ENCODE data around the gene RHOT2. TPM values are rescaled to one million over a fixed set of nuclear protein-coding genes. Genes with fewer than 3 reads are reported as not detected.

Gene RHOT2
- total and polyA plus RNA-seq, 12 donors, result 34.7 to 462 (median 89.2) TPM

DNA sequence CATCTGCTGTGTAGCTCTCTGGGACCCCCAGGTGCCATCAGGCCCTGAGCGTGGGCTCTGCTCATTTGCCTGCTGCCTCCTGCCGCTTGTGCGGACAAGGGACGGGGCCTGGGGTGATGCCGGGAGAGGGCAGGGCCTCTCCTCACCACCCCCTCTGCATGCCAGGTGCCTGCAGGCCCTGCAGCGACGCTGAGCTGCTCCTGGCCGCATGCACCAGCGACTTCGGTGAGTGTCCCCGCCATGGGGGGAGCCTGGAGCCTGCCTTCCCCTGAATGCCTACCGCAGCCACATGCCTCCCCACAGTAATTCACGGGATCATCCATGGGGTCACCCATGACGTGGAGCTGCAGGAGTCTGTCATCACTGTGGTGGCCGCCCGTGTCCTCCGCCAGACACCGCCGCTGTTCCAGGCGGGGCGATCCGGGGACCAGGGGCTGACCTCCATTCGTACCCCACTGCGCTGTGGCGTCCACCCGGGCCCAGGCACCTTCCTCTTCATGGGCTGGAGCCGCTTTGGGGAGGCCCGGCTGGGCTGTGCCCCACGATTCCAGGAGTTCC is 48.9 kb downstream of the RHOT2 start:
- Histone ChIP-seq H3K36me3 (replicated peaks in 1 of 2) (no peaks in the 10 kb centered on the region), H3K4me1 (replicated peaks in 1 of 2) (peaks cover 28 to 38% of the 10 kb centered on the region in 2 donors), H3K27me3 (no peaks in the 10 kb centered on the region), H3K27ac (peak overlapping the region in 1 of 5 donors; percentile 56), H3K4me3 (no peak overlapping the region), H3K9me3 (replicated peaks in 1 of 3) (no peaks in the 10 kb centered on the region)
- no peak for DNase-seq
- no peak for TF ChIP-seq POLR2A (IDR thresholded peaks at IDR 0.05)
- TF ChIP-seq, protein P1, sequence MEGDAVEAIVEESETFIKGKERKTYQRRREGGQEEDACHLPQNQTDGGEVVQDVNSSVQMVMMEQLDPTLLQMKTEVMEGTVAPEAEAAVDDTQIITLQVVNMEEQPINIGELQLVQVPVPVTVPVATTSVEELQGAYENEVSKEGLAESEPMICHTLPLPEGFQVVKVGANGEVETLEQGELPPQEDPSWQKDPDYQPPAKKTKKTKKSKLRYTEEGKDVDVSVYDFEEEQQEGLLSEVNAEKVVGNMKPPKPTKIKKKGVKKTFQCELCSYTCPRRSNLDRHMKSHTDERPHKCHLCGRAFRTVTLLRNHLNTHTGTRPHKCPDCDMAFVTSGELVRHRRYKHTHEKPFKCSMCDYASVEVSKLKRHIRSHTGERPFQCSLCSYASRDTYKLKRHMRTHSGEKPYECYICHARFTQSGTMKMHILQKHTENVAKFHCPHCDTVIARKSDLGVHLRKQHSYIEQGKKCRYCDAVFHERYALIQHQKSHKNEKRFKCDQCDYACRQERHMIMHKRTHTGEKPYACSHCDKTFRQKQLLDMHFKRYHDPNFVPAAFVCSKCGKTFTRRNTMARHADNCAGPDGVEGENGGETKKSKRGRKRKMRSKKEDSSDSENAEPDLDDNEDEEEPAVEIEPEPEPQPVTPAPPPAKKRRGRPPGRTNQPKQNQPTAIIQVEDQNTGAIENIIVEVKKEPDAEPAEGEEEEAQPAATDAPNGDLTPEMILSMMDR (IDR thresholded peaks at IDR 0.05), result no peak
- 76 to 93% (median 86%) methylated on average over 9 to 29 of the region's 29 CpGs for WGBS, 4 donors
- intact Hi-C loops (cut with DNase I), result loop anchor here in 1 of 2 donors (10.0 kb wide), 1 partner anchor 338 kb away; no protein-coding TSS in a partner anchor

DNA sequence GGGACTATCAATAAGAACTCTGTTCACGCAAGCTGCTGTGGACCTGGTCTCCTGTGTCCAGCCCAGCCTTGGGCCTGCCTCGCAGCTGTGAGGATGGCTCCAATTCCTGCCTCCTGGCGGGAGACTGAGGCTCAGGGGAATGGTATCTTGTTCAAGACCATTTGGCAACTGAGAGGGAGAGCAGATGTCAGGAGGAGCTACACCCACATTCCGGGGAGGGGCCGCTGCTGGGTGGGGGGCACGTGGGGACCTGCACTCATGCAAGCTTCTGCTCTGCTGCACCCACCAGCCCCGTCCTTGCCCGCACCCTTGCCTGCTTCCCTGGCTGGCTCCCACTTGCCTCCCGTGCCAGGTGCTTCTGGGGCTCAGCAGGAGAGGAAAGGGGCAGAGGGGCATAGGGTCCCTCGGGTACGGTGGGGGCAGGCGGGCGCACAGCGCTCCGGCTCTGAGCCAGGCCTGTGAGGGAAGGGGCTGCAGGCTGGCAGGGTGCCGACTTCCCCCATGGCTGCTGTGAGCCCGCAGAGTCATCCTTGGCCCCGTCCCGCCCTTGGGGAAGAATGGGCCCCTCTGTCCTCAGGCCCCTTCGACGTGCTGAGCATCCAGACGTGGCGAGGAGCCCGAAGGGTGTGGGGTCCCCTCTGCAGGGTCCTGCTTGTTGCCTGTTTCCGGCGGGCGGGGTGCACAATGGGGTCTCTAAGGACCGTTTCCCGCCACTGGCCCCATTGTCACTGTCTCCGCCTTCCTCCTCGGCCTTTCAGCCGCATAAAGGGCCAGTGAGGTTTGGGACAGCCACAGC is 49.7 kb downstream of the RHOT2 start:
- Histone ChIP-seq H3K36me3 (replicated peaks in 1 of 2) (no peaks in the 10 kb centered on the region), H3K27ac (peak overlapping the region in 1 of 5 donors; percentile 21), H3K9me3 (replicated peaks in 1 of 3) (no peaks in the 10 kb centered on the region), H3K4me1 (replicated peaks in 1 of 2) (peaks cover 29 to 37% of the 10 kb centered on the region in 2 donors), H3K4me3 (no peak overlapping the region), H3K27me3 (no peaks in the 10 kb centered on the region)
- no peak for TF ChIP-seq POLR2A (IDR thresholded peaks at IDR 0.05)
- TF ChIP-seq, protein P1 (IDR thresholded peaks at IDR 0.05), result no peak
- intact Hi-C loops (cut with DNase I), result loop anchor here in 1 of 2 donors (10.0 kb wide), 1 partner anchor 337 kb away; no protein-coding TSS in a partner anchor
- WGBS, 4 donors, result 73 to 84% (median 74%) methylated on average over 15 to 32 of the region's 32 CpGs
- DNase-seq, result no peak

DNA sequence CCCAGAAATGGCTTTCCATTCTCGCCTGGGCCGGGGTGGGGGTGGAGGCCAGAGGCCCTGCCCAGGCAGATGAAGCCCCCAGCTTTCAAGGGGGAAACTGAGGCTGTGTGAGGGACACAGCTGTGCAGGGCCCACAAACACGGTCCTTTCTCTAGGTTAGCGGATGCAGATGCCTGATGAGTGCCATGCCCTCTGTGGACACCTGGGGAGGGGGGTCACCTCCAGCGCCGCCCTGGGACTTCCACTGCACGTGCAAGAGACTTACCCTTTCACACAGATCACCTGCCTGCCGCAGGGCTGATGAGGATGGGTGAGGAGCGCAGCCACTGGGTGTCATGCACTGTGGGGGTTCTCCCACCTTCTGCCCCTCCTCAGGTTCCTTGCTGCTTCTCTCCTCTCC is 50.5 kb downstream of the RHOT2 start:
- no peak for TF ChIP-seq POLR2A (IDR thresholded peaks at IDR 0.05)
- TF ChIP-seq, protein P1 (IDR thresholded peaks at IDR 0.05), result no peak
- H3K4me1 ChIP-seq (replicated peaks in 1 of 2), result peaks cover 29 to 37% of the 10 kb centered on the region in 2 donors
- 86 to 98% (median 91%) methylated on average over 3 to 9 of the region's 9 CpGs for WGBS, 4 donors

DNA sequence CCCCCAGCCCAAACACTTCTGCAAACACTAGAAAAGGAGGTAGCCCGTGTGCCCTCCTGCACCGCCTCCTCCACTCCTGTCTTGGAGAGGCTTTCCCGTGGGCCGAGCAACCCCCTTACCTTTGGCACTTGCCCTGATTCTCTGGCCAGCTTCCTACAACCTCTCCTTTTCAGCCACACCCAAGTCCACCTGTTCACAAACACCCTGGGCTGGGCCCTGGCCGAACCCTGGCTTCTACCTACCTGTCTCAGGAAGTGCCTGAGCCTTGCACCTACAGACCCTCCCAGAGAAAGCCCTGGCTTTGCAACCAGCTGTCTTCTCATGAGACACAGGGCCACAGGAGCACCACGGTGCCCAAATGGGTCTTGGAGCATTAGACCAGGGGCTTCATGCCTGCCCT is 51.0 kb downstream of the RHOT2 start:
- H3K4me1 ChIP-seq (replicated peaks in 1 of 2), result peaks cover 29 to 37% of the 10 kb centered on the region in 2 donors
- no peak for DNase-seq
- no peaks in the 10 kb centered on the region for H3K36me3 ChIP-seq (replicated peaks in 1 of 2)
- H3K27ac ChIP-seq, result no peak overlapping the region
- TF ChIP-seq POLR2A (IDR thresholded peaks at IDR 0.05), result no peak
- TF ChIP-seq, protein P1 (IDR thresholded peaks at IDR 0.05), result no peak
- H3K4me3 ChIP-seq, result no peak overlapping the region
- intact Hi-C loops (cut with DNase I), result loop anchor here in 1 of 2 donors (10.0 kb wide), 1 partner anchor 336 kb away; no protein-coding TSS in a partner anchor
- H3K27me3 ChIP-seq, result no peaks in the 10 kb centered on the region
- WGBS, 4 donors, result 71 to 86% (median 81%) methylated on average over 5 to 6 of the region's 6 CpGs
- H3K9me3 ChIP-seq (replicated peaks in 1 of 3), result no peaks in the 10 kb centered on the region

More for the DNA sequence above, 50.5 kb downstream of the RHOT2 start:
- intact Hi-C loops (cut with DNase I), result loop anchor here in 1 of 2 donors (10.0 kb wide), 1 partner anchor 336 kb away; no protein-coding TSS in a partner anchor
- Histone ChIP-seq H3K36me3 (replicated peaks in 1 of 2) (no peaks in the 10 kb centered on the region), H3K27ac (no peak overlapping the region), H3K4me3 (no peak overlapping the region), H3K9me3 (replicated peaks in 1 of 3) (no peaks in the 10 kb centered on the region), H3K27me3 (no peaks in the 10 kb centered on the region)
- peak in 1 of 7 donors; percentile 61 for DNase-seq

All from adrenal gland (tissue), 12 donors.